HG03135 (cell line): ENCODE data around the gene KRABD2.
"Not testable (repeated sequence)": the region's sequence is repeated elsewhere in the genome, so short reads cannot be mapped to it uniquely, and the experiment has no call there.

ENCODE experiments used
- ATAC-seq: cut with Tn5 transposase; IDR thresholded peaks from one replicate; pipeline ENCODE4 v1.9.1; 2021; ENCODE audit warnings: mild to moderate bottlenecking, moderate library complexity; ENCODE audit not compliant: unreplicated experiment

The KRABD2 gene

GRCh38 chr17:8393470-8394231, 17.1 kb upstream of the KRABD2 start:
- ATAC-seq: no peak

GRCh38 chr17:8392674-8393469, 16.4 kb upstream of the KRABD2 start:
- no peak for ATAC-seq

- ATAC-seq: no peak
Observed at GRCh38 chr17:8392274-8392673, 15.8 kb upstream of the KRABD2 start.

- no peak for ATAC-seq
Observed at GRCh38 chr17:8391711-8392110, 15.2 kb upstream of the KRABD2 start.

GRCh38 chr17:8387914-8388651, 11.6 kb upstream of the KRABD2 start:
- ATAC-seq: no peak

GRCh38 chr17:8386841-8387240, 10.3 kb upstream of the KRABD2 start:
- no peak for ATAC-seq

- ATAC-seq: no peak
Observed at GRCh38 chr17:8384801-8385378, 8.4 kb upstream of the KRABD2 start.

- ATAC-seq: peak; percentile 80
Observed at GRCh38 chr17:8383143-8383822, 6.8 kb upstream of the KRABD2 start, which contains the start of gene RPL26. TSS of gene RPL26 (minus strand) at chr17:8383193. CDS start at chr17:8382310, 883 bp downstream.

GRCh38 chr17:8382880-8383142, 6.3 kb upstream of the KRABD2 start:
- no peak for ATAC-seq

- ATAC-seq: no peak
Observed at GRCh38 chr17:8382052-8382879, 5.8 kb upstream of the KRABD2 start.

- ATAC-seq: no peak
Observed at GRCh38 chr17:8380049-8380448, 3.5 kb upstream of the KRABD2 start.

GRCh38 chr17:8378117-8378516, 1.6 kb upstream of the KRABD2 start:
- not testable (repeated sequence) for ATAC-seq

- ATAC-seq: no peak
Observed at GRCh38 chr17:8377422-8377821, 918 bp upstream of the KRABD2 start.

- no peak for ATAC-seq
Observed at GRCh38 chr17:8375738-8376259, 705 bp downstream of the KRABD2 start.

GRCh38 chr17:8373856-8374255, 2.6 kb downstream of the KRABD2 start:
- ATAC-seq: not testable (repeated sequence)

GRCh38 chr17:8372422-8372821, 4.1 kb downstream of the KRABD2 start:
- ATAC-seq: no peak

GRCh38 chr17:8371786-8372185, 4.7 kb downstream of the KRABD2 start:
- ATAC-seq: no peak

- no peak for ATAC-seq
Observed at GRCh38 chr17:8369944-8370343, 6.6 kb downstream of the KRABD2 start.

- no peak for ATAC-seq
Observed at GRCh38 chr17:8368193-8368592, 8.3 kb downstream of the KRABD2 start.

GRCh38 chr17:8366231-8366630, 10.3 kb downstream of the KRABD2 start:
- no peak for ATAC-seq
